Brain microvascular endothelial cell (primary cell): ENCODE results near the gene ANAPC16.

Experiments
- DNase-seq: peaks from one replicate; pipeline ENCODE4 v3.0.0-alpha.2; 2020
- H3K27ac ChIP-seq: fragments of 250-450 bp; sonication (Bioruptor Pico); 2 replicates; pipeline ENCODE4 v1.5.1; 2020; ENCODE audit warnings: mild to moderate bottlenecking, moderate library complexity
- H3K27me3 ChIP-seq: fragments of 250-450 bp; sonication (Bioruptor Pico); replicated peaks from 2 replicates; pipeline ENCODE4 v1.5.1; 2020; ENCODE audit warnings: mild to moderate bottlenecking
- H3K36me3 ChIP-seq: fragments of 250-450 bp; sonication (Bioruptor Pico); replicated peaks from 2 replicates; pipeline ENCODE4 v1.5.1; 2020; ENCODE audit warnings: mild to moderate bottlenecking
- H3K4me3 ChIP-seq: 2 replicates; pipeline ENCODE4 v1.5.1; 2011; ENCODE audit warnings: low read depth, mild to moderate bottlenecking, control low read depth, low read length, moderate library complexity
- in situ Hi-C: cut with HindIII; loops from 2 replicates; pipeline ENCODE4 v1.10.0; 2017; ENCODE audit warnings: low sequenced_read_pairs, low pct_ligation_motif_present
- TF ChIP-seq, protein P1 (sequence below): IDR thresholded peaks from 2 replicates; pipeline ENCODE4 v1.5.1; 2011; ENCODE audit warnings: low read depth, mild to moderate bottlenecking, moderate library complexity, low read length, control low read depth, inconsistent platforms; ENCODE audit errors: missing control alignments

ANAPC16 gene

DNA sequence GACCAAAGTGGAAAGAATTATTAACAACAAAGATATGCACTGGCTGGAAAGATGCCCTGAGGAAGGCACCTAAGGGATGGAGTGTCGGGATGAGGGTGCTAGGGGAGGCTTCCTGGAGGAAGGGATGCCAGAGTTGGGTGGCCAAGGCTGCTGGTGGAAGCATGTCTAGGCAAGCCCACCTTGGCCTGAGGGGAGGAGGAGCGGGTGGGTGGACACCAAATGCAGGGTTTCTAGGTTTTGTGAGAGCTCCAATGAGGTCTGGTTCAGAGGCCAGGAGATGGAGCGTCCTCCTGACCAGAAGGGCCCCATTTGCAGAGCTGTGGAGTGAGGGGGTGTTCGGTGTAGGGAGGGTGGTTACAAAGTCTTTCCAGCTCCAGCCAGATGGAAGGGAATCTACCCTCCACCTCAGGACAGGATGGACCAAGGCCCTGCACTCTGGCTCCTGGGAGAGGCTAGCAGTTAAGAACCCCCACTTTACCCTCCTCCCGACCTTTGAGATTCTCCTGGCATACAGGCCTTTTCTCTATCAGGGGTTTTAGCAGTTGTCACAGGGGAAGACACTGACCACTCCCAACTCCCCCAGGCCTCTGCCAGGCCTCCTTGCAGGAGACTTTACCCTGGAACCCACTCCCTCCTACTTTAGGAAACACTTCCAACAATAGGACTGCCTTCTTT is 54.9 kb downstream of the ANAPC16 start:
- H3K27ac ChIP-seq = no peak overlapping the region
- peaks cover 20% of the 10 kb centered on the region for H3K36me3 ChIP-seq
- TF ChIP-seq, protein P1, sequence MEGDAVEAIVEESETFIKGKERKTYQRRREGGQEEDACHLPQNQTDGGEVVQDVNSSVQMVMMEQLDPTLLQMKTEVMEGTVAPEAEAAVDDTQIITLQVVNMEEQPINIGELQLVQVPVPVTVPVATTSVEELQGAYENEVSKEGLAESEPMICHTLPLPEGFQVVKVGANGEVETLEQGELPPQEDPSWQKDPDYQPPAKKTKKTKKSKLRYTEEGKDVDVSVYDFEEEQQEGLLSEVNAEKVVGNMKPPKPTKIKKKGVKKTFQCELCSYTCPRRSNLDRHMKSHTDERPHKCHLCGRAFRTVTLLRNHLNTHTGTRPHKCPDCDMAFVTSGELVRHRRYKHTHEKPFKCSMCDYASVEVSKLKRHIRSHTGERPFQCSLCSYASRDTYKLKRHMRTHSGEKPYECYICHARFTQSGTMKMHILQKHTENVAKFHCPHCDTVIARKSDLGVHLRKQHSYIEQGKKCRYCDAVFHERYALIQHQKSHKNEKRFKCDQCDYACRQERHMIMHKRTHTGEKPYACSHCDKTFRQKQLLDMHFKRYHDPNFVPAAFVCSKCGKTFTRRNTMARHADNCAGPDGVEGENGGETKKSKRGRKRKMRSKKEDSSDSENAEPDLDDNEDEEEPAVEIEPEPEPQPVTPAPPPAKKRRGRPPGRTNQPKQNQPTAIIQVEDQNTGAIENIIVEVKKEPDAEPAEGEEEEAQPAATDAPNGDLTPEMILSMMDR = no peak
- no peak overlapping the region for H3K4me3 ChIP-seq
- in situ Hi-C loops = no loop called here
- H3K27me3 ChIP-seq = no peaks in the 10 kb centered on the region
- DNase-seq = no peak

DNA sequence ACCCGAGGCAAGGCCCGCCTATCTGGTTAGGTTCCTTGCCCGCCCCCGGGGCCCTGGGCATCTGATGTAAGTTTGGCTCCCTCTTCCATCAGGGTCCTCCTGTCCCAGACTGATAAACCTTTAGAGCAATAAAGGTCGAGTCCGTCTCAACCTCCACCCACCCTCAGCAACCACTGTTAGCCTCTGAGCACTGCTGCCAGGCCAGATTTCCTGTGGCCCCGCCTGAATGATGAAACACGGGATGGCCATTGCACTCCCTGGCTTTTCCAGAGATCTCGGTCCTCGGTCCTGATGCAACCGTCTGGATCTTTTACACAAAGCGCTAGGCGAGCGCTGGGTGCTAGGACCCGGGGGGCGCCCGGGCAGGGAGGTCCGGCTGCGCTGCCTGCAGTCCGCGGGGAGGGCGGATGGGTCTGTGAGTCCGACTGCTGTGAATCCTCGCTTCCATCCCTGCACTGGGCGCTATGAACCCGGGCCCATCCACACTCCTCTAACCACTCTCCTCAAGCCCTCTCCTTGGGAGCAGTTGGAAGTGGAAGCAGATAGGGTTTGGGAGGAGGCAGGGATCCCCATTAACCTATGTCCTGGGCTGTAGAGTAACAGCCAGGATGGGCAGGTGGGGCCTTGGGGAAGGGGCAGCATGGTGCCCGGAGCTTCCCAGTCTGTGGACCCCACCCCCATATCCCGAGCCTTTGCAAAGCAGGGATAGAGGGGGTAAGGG is 57.0 kb downstream of the ANAPC16 start:
- DNase-seq = peak; percentile 94
- in situ Hi-C loops = no loop called here
- TF ChIP-seq, protein P1 = no peak
- Histone ChIP-seq H3K27ac (peak overlapping the region; percentile 91), H3K36me3 (peaks cover 28% of the 10 kb centered on the region), H3K27me3 (no peaks in the 10 kb centered on the region), H3K4me3 (peak overlapping the region; percentile 99)

DNA sequence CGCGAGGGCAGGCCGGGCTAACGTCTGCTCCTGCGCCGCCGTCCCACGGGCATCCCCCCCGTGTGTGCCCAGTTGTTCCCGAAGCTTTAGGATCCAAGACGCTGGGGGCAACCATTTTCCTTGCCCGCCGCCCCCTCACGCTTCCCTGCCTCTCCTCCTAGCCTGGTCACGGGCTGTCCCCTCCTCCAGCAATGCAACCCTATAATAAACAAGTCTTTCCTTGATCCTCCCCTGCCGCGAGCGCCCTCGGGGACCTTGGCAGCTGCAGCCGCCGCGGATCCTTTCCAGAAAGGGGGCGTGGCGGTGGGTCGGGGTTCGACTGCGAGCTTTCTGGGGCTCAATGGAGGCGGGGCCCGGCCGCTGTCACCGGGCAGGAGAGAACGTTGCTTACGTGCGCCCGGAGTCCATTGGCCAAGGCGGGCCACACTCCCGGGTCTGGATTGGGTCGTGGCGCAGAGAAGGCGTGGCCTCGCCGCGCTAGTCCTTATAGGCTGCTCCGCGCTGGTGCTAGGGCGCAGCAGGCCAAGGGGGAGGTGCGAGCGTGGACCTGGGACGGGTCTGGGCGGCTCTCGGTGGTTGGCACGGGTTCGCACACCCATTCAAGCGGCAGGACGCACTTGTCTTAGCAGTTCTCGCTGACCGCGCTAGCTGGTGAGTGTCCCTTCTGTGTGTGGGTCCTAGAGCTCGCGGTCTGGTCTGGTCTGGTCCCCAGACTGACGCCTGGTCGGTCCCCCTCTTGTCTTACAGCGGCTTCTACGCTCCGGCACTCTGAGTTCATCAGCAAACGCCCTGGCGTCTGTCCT is 57.8 kb downstream of the ANAPC16 start, which contains the start of gene DDIT4:
TSS of gene DDIT4 (plus strand) at position 515 of the 803 bp plus-strand sequence. CDS start 293 bp downstream, outside the sequence.
- peaks cover 28% of the 10 kb centered on the region for H3K36me3 ChIP-seq
- TF ChIP-seq, protein P1 = no peak
- no peaks in the 10 kb centered on the region for H3K27me3 ChIP-seq
- peak; percentile 99 for DNase-seq
- H3K27ac ChIP-seq = peak within 1 kb of the TSS; percentile 91
- peak within 1 kb of the TSS; percentile 99 for H3K4me3 ChIP-seq
- in situ Hi-C loops = no loop called here

DNA sequence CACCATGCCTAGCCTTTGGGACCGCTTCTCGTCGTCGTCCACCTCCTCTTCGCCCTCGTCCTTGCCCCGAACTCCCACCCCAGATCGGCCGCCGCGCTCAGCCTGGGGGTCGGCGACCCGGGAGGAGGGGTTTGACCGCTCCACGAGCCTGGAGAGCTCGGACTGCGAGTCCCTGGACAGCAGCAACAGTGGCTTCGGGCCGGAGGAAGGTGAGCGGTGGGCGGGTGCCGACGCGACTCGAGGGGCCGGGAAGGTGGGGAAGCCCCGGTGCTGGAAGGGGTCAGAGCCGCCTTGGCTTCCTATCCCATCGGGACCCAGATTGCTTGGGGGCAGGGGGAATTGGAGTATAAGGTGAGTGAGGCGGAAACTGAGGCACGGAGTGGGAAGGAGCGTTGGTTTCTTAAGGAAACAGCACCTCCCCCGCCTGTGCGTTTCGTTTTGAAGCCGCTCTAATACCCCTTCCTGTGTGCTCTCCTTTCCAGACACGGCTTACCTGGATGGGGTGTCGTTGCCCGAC is 58.5 kb downstream of the ANAPC16 start:
- DNase-seq = no peak
- peak overlapping the region; percentile 99 for H3K4me3 ChIP-seq
- in situ Hi-C loops = no loop called here
- TF ChIP-seq, protein P1 = no peak
- H3K27me3 ChIP-seq = no peaks in the 10 kb centered on the region
- peak overlapping the region; percentile 91 for H3K27ac ChIP-seq
- H3K36me3 ChIP-seq = peaks cover 28% of the 10 kb centered on the region

DNA sequence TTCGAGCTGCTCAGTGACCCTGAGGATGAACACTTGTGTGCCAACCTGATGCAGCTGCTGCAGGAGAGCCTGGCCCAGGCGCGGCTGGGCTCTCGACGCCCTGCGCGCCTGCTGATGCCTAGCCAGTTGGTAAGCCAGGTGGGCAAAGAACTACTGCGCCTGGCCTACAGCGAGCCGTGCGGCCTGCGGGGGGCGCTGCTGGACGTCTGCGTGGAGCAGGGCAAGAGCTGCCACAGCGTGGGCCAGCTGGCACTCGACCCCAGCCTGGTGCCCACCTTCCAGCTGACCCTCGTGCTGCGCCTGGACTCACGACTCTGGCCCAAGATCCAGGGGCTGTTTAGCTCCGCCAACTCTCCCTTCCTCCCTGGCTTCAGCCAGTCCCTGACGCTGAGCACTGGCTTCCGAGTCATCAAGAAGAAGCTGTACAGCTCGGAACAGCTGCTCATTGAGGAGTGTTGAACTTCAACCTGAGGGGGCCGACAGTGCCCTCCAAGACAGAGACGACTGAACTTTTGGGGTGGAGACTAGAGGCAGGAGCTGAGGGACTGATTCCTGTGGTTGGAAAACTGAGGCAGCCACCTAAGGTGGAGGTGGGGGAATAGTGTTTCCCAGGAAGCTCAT is 59.0 kb downstream of the ANAPC16 start:
- in situ Hi-C loops = no loop called here
- Histone ChIP-seq H3K27ac (peak overlapping the region; percentile 91), H3K36me3 (peaks cover 28% of the 10 kb centered on the region), H3K27me3 (no peaks in the 10 kb centered on the region), H3K4me3 (peak overlapping the region; percentile 99)
- no peak for DNase-seq
- TF ChIP-seq, protein P1 = peak; percentile 85
